Measurements from ENCODE around the gene PAX2. TPM values are rescaled to one million over a fixed set of nuclear protein-coding genes. Genes with fewer than 3 reads are reported as not detected.

PAX2 gene
- total RNA-seq, 1 experiment from 2014 or later = not detected

- CTCF ChIA-PET = no interaction called here
- no peak for TF ChIP-seq CTCF (conservative IDR thresholded peaks at IDR 0.05; ENCODE audit: low read depth, low read length)
- no peak for TF ChIP-seq EZH2 (IDR thresholded peaks at IDR 0.05; ENCODE audit: borderline replicate concordance, low read depth, low read length, poor library complexity, severe bottlenecking)
- Histone ChIP-seq H3K4me3 (ENCODE audit: low read depth, low read length, poor library complexity, severe bottlenecking) (no peak overlapping the region), H3K36me3 (ENCODE audit: insufficient read depth, low read length, poor library complexity, severe bottlenecking) (no peaks in the 10 kb centered on the region), H3K27me3 (replicated peaks; ENCODE audit: insufficient read depth, low read depth, low read length, poor library complexity) (peaks cover 31% of the 10 kb centered on the region), H3K27ac (ENCODE audit: low read depth, low read length, poor library complexity, severe bottlenecking) (no peak overlapping the region), H3K4me1 (ENCODE audit: insufficient read depth, low read length, poor library complexity, severe bottlenecking) (no peaks in the 10 kb centered on the region), H3K9me3 (ENCODE audit: low read depth, low read length, poor library complexity, severe bottlenecking) (no peaks in the 10 kb centered on the region)
- POLR2A ChIA-PET (ENCODE audit: low non-redundant PET) = no interaction called here
- intact Hi-C loops (cut with micrococcal nuclease; ENCODE audit: unreplicated experiment) = no loop called here
- no peak for DNase-seq (ENCODE audit: low spot score)
- no TSS peak for BruUV-seq (replicated peaks)
Observed at GRCh38 chr10:100799881-100800280, 54.5 kb downstream of the PAX2 start.

GRCh38 chr10:100800931-100801330 is 55.5 kb downstream of the PAX2 start:
- Histone ChIP-seq H3K9me3 (ENCODE audit: low read depth, low read length, poor library complexity, severe bottlenecking) (no peaks in the 10 kb centered on the region), H3K27ac (ENCODE audit: low read depth, low read length, poor library complexity, severe bottlenecking) (no peak overlapping the region), H3K36me3 (ENCODE audit: insufficient read depth, low read length, poor library complexity, severe bottlenecking) (no peaks in the 10 kb centered on the region), H3K4me3 (ENCODE audit: low read depth, low read length, poor library complexity, severe bottlenecking) (no peak overlapping the region), H3K4me1 (ENCODE audit: insufficient read depth, low read length, poor library complexity, severe bottlenecking) (no peaks in the 10 kb centered on the region), H3K27me3 (replicated peaks; ENCODE audit: insufficient read depth, low read depth, low read length, poor library complexity) (peaks cover 26% of the 10 kb centered on the region)
- BruUV-seq (replicated peaks) = no TSS peak
- intact Hi-C loops (cut with micrococcal nuclease; ENCODE audit: unreplicated experiment) = no loop called here
- POLR2A ChIA-PET (ENCODE audit: low non-redundant PET) = no interaction called here
- CTCF ChIA-PET = no interaction called here
- DNase-seq (ENCODE audit: low spot score) = no peak
- no peak for TF ChIP-seq CTCF (conservative IDR thresholded peaks at IDR 0.05; ENCODE audit: low read depth, low read length)
- no peak for TF ChIP-seq EZH2 (IDR thresholded peaks at IDR 0.05; ENCODE audit: borderline replicate concordance, low read depth, low read length, poor library complexity, severe bottlenecking)

DNA sequence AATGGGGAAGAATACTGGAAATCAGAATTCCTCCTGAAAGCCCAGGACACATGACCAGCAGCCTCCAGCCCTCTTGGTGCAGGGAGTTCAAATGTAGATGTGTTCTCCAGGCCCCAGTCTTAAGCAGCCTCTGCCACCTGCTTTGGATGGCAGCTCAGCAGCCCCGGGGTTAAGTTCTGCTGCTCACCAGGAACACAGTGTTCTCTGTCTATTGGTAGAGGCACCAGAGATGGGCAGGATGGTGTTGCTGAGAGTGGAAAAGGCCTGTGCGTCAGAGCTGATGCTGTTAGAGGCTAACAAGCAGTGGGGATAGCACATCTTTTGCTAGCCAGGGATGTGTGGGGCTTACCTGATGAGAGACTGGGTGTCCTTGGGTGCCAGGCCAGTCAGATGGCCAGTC is 56.8 kb downstream of the PAX2 start:
- Histone ChIP-seq H3K4me1 (ENCODE audit: insufficient read depth, low read length, poor library complexity, severe bottlenecking) (no peaks in the 10 kb centered on the region), H3K4me3 (ENCODE audit: low read depth, low read length, poor library complexity, severe bottlenecking) (no peak overlapping the region), H3K27ac (ENCODE audit: low read depth, low read length, poor library complexity, severe bottlenecking) (no peak overlapping the region), H3K36me3 (ENCODE audit: insufficient read depth, low read length, poor library complexity, severe bottlenecking) (no peaks in the 10 kb centered on the region), H3K27me3 (replicated peaks; ENCODE audit: insufficient read depth, low read depth, low read length, poor library complexity) (peaks cover 23% of the 10 kb centered on the region), H3K9me3 (ENCODE audit: low read depth, low read length, poor library complexity, severe bottlenecking) (no peaks in the 10 kb centered on the region)
- CTCF ChIA-PET = no interaction called here
- intact Hi-C loops (cut with micrococcal nuclease; ENCODE audit: unreplicated experiment) = no loop called here
- POLR2A ChIA-PET (ENCODE audit: low non-redundant PET) = no interaction called here
- no TSS peak for BruUV-seq (replicated peaks)
- no peak for DNase-seq (ENCODE audit: low spot score)
- no peak for TF ChIP-seq CTCF (conservative IDR thresholded peaks at IDR 0.05; ENCODE audit: low read depth, low read length)
- TF ChIP-seq EZH2 (IDR thresholded peaks at IDR 0.05; ENCODE audit: borderline replicate concordance, low read depth, low read length, poor library complexity, severe bottlenecking) = no peak
